Measurements from ENCODE around the gene WFDC5.

GRCh38 chr20:45085867-45086266 lies 29.1 kb downstream of the WFDC5 start:
- TF ChIP-seq CTCF (IDR thresholded peaks at IDR 0.05), result no peak
- TF ChIP-seq POLR2A (IDR thresholded peaks at IDR 0.05), result no peak
- TF ChIP-seq EP300 (IDR thresholded peaks at IDR 0.05), result no peak
- TF ChIP-seq POLR2AphosphoS5 (IDR thresholded peaks at IDR 0.05), result no peak

Measured in gastroesophageal sphincter (tissue), 3 donors.